ENCODE measurements around the gene MFAP3L. TPM values are rescaled to one million over a fixed set of nuclear protein-coding genes. Genes with fewer than 3 reads are reported as not detected.
"Not testable (repeated sequence)": the region's sequence is repeated elsewhere in the genome, so short reads cannot be mapped to it uniquely, and the experiment has no call there.

Gene MFAP3L
- total RNA-seq, 4 donors from 2014 or later: 5.4 to 10.6 (median 8.4) TPM

GRCh38 chr4:170057866-170058265 lies 31.7 kb upstream of the MFAP3L start:
- Histone ChIP-seq H3K27ac (no peak overlapping the region), H3K9me3 (no peaks in the 10 kb centered on the region), H3K4me3 (replicated peaks in 1 of 3) (no peak overlapping the region), H3K36me3 (no peaks in the 10 kb centered on the region), H3K4me1 (no peaks in the 10 kb centered on the region), H3K27me3 (no peaks in the 10 kb centered on the region)
- TF ChIP-seq CTCF (IDR thresholded peaks at IDR 0.05): no peak
- no peak for TF ChIP-seq POLR2A (IDR thresholded peaks at IDR 0.05)
- intact Hi-C loops (cut with DNase I): no loop called here
- DNase-seq: no peak
- WGBS, 2 donors: 47 to 64% methylated on average over 4 of the region's 4 CpGs

- Histone ChIP-seq H3K36me3 (no peaks in the 10 kb centered on the region), H3K27me3 (no peaks in the 10 kb centered on the region), H3K4me3 (replicated peaks in 1 of 3) (no peak overlapping the region), H3K27ac (no peak overlapping the region), H3K4me1 (no peaks in the 10 kb centered on the region), H3K9me3 (no peaks in the 10 kb centered on the region)
- TF ChIP-seq POLR2A (IDR thresholded peaks at IDR 0.05) (no peak), CTCF (IDR thresholded peaks at IDR 0.05) (no peak)
- DNase-seq: no peak
- intact Hi-C loops (cut with DNase I): loop anchor here (5.0 kb wide), 1 partner anchor 246 kb away; no protein-coding TSS in a partner anchor
- WGBS, 2 donors: 82 to 88% methylated on average over 5 of the region's 5 CpGs
These were observed 26.7 kb upstream of the MFAP3L start for GRCh38 chr4:170052919-170053318.

GRCh38 chr4:170051402-170051801 lies 25.2 kb upstream of the MFAP3L start:
- no peak overlapping the region for H3K27ac ChIP-seq
- no peak for TF ChIP-seq POLR2A (IDR thresholded peaks at IDR 0.05)
- H3K4me1 ChIP-seq: no peaks in the 10 kb centered on the region
- WGBS, 2 donors: 86 to 91% methylated on average over 2 of the region's 2 CpGs
- no peak overlapping the region for H3K4me3 ChIP-seq (replicated peaks in 1 of 3)
- no peaks in the 10 kb centered on the region for H3K27me3 ChIP-seq
- intact Hi-C loops (cut with DNase I): loop anchor here (5.0 kb wide), 1 partner anchor 244 kb away; no protein-coding TSS in a partner anchor
- no peaks in the 10 kb centered on the region for H3K9me3 ChIP-seq
- DNase-seq: no peak
- no peaks in the 10 kb centered on the region for H3K36me3 ChIP-seq

- Histone ChIP-seq H3K4me3 (replicated peaks in 1 of 3) (no peak overlapping the region), H3K9me3 (no peaks in the 10 kb centered on the region), H3K27ac (no peak overlapping the region), H3K4me1 (no peaks in the 10 kb centered on the region), H3K36me3 (no peaks in the 10 kb centered on the region), H3K27me3 (no peaks in the 10 kb centered on the region)
- intact Hi-C loops (cut with DNase I): loop anchor here (5.0 to 10.0 kb wide), 2 partner anchors 242 to 435 kb away; partner anchors contain the start of gene NEK1
- WGBS, 2 donors: 75 to 78% methylated on average over 6 of the region's 6 CpGs
- DNase-seq: no peak
- TF ChIP-seq CTCF (IDR thresholded peaks at IDR 0.05): no peak
- no peak for TF ChIP-seq POLR2A (IDR thresholded peaks at IDR 0.05)
These were observed 23.6 kb upstream of the MFAP3L start for GRCh38 chr4:170049766-170050165.

- TF ChIP-seq POLR2A (IDR thresholded peaks at IDR 0.05) (no peak), CTCF (IDR thresholded peaks at IDR 0.05) (peak in 5 of 6 experiments; percentile 55 to 83 (median 76))
- H3K36me3 ChIP-seq: no peaks in the 10 kb centered on the region
- no peak overlapping the region for H3K4me3 ChIP-seq (replicated peaks in 1 of 3)
- no peak overlapping the region for H3K27ac ChIP-seq
- H3K9me3 ChIP-seq: no peaks in the 10 kb centered on the region
- 24 to 25% methylated on average over 4 of the region's 4 CpGs for WGBS, 2 donors
- intact Hi-C loops (cut with DNase I): loop anchor here (10.0 kb wide), 1 partner anchor 433 kb away; the partner anchor contains the start of gene NEK1
- no peaks in the 10 kb centered on the region for H3K27me3 ChIP-seq
- peak; percentile 57 to 64 for DNase-seq
- no peaks in the 10 kb centered on the region for H3K4me1 ChIP-seq
These were observed 21.7 kb upstream of the MFAP3L start for GRCh38 chr4:170047771-170048354.

- DNase-seq; H3K27ac ChIP-seq; H3K27me3 ChIP-seq; H3K9me3 ChIP-seq; H3K36me3 ChIP-seq; H3K4me3 ChIP-seq (replicated peaks in 1 of 3); H3K4me1 ChIP-seq: not testable (repeated sequence)
- whole genome bisulfite sequencing, 2 donors: 98% methylated on average over 9 of the region's 24 CpGs; no CpG with 5 or more reads in 1 of the 2 donors
- intact Hi-C loops (cut with DNase I): loop anchor here (10.0 kb wide), 1 partner anchor 431 kb away; the partner anchor contains the start of gene NEK1
These were observed 20.0 kb upstream of the MFAP3L start for GRCh38 chr4:170046156-170046555.

All from thyroid gland (tissue), 4 donors.